ENCODE results near the gene MYRF. TPM values are rescaled to one million over a fixed set of nuclear protein-coding genes. Genes with fewer than 3 reads are reported as not detected.

MYRF gene
- total and polyA plus RNA-seq, 9 of the 15 experiments (the other 6 are each of a cell fraction or from before 2014, with no cell fraction given) = 2.3 to 25.8 (median 7.1) TPM

DNA sequence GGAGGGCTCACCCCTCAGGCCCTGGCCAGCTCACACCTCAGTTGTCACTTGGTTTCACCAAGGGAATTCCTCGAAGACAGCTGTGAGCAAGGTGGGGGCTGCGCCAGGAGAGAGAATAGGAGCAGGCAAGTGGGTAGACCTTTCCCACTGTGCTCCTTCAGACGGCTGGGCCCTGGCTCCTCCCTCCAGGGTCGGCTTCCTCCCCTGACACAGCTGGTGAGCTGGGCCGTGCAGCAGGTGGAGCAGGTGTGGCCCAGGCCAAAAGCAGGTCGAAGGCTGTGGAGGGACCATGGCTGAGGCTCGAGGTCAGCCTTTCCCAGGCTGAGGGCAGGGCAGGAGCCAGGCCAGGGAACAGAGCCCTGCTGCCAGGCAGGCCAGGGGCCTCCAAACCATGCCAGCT, 12.5 kb upstream of the MYRF start:
- H3K4me1 ChIP-seq (replicated peaks in 1 of 2; ENCODE audit: control insufficient read depth in 2 of 2, insufficient read depth in 2 of 2, low read length in 2 of 2) = peaks cover 4 to 64% of the 10 kb centered on the region in 2 experiments; a peak in 2 of 5 replicates
- H4K20me1 ChIP-seq (replicated peaks; ENCODE audit: control insufficient read depth, insufficient read depth, low read length) = 0 out of 2 replicates have a peak, but pooled peaks cover 3% of the 10 kb centered on the region
- no peak for ATAC-seq
- intact Hi-C loops (cut with micrococcal nuclease) (no loop called here), in situ Hi-C loops (cut with MboI) (loop anchor here (5.0 kb wide), 1 partner anchor 58 kb away; the partner anchor contains the start of gene DAGLA)
- BruUV-seq (replicated peaks) = no TSS peak
- H3K9me3 ChIP-seq (replicated peaks; ENCODE audit: control insufficient read depth, insufficient read depth, low read depth, low read length) = no peaks in the 10 kb centered on the region
- DNase-seq (ENCODE audit: extremely low read depth in 1 of 4, low spot score in 3 of 4) = no peak
- no peak overlapping the region for H3K4me3 ChIP-seq
- WGBS (ENCODE audit: insufficient coverage, low coverage, missing lambda C conversion rate) = 20% methylated on average over 5 of the region's 7 CpGs
- H3K9ac ChIP-seq (ENCODE audit: insufficient read depth in 1 of 2, low read depth in 2 of 2, low read length in 2 of 2) = peak overlapping the region in 1 of 2 experiments; percentile 48; a peak in 1 of 4 replicates
- CTCF ChIA-PET (ENCODE audit: low intra/inter-chr PET ratio) = no interaction called here
- H3K9me1 ChIP-seq (ENCODE audit: control insufficient read depth, insufficient read depth, low read length) = no peaks in the 10 kb centered on the region
- no peak overlapping the region for H3K4me2 ChIP-seq (ENCODE audit: insufficient read depth, low read length)
- H2AFZ ChIP-seq (ENCODE audit: low read depth, low read length) = no peak overlapping the region
- no peaks in the 10 kb centered on the region for H3K36me3 ChIP-seq (ENCODE audit: control insufficient read depth, insufficient read depth, low read length)
- no peak overlapping the region for H3K27ac ChIP-seq (ENCODE audit: extremely low read depth, low read depth, low read length)
- H3K79me2 ChIP-seq (ENCODE audit: control insufficient read depth, insufficient read depth, low read length) = no peaks in the 10 kb centered on the region
- FAIRE-seq = no peak
- H3K27me3 ChIP-seq (ENCODE audit: control insufficient read depth in 2 of 2, insufficient read depth in 2 of 2, low read length in 2 of 2) = peaks cover 4 to 27% of the 10 kb centered on the region in 2 experiments; a peak in 3 of 5 replicates
- POLR2A ChIA-PET = interaction anchor here (0.6 to 1.1 kb wide), 2 partner anchors 33 to 320 kb away, joined by 3 read pairs; no protein-coding TSS in a partner anchor
- no peak for TF ChIP-seq ESRRB (CRISPR knock-in tag; IDR thresholded peaks at IDR 0.05; ENCODE audit: borderline replicate concordance)
- TF ChIP-seq, protein P1, sequence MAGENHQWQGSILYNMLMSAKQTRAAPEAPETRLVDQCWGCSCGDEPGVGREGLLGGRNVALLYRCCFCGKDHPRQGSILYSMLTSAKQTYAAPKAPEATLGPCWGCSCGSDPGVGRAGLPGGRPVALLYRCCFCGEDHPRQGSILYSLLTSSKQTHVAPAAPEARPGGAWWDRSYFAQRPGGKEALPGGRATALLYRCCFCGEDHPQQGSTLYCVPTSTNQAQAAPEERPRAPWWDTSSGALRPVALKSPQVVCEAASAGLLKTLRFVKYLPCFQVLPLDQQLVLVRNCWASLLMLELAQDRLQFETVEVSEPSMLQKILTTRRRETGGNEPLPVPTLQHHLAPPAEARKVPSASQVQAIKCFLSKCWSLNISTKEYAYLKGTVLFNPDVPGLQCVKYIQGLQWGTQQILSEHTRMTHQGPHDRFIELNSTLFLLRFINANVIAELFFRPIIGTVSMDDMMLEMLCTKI (IDR thresholded peaks at IDR 0.05; ENCODE audit: partially characterized antibody) = no peak
- no peak for TF ChIP-seq CSDE1 (IDR thresholded peaks at IDR 0.05)
- TF ChIP-seq SIN3A (IDR thresholded peaks at IDR 0.05; ENCODE audit: borderline replicate concordance in 2 of 2, control insufficient read depth in 1 of 2, low read depth in 2 of 2, low read length in 2 of 2) = no peak
- TF ChIP-seq E2F3 (CRISPR knock-in tag; IDR thresholded peaks at IDR 0.05) = no peak
- no peak for TF ChIP-seq ELF1 (tag; IDR thresholded peaks at IDR 0.05)
- no peak for TF ChIP-seq ZBTB5 (IDR thresholded peaks at IDR 0.05)
- no peak for TF ChIP-seq SNIP1 (IDR thresholded peaks at IDR 0.05; ENCODE audit: low read depth)
- no peak for TF ChIP-seq POLR3A (IDR thresholded peaks at IDR 0.05; ENCODE audit: borderline replicate concordance, extremely low read depth, insufficient read depth, insufficient read length)
- no peak for TF ChIP-seq PRPF4 (IDR thresholded peaks at IDR 0.05; ENCODE audit: insufficient read depth, low read depth, low read length, poor library complexity, severe bottlenecking)
- no peak for TF ChIP-seq RB1 (IDR thresholded peaks at IDR 0.05; ENCODE audit: low read depth)
- TF ChIP-seq ZNF23 (CRISPR knock-in tag; IDR thresholded peaks at IDR 0.05) = no peak
- no peak for TF ChIP-seq HMG20A (CRISPR knock-in tag; conservative IDR thresholded peaks at IDR 0.05)
- no peak for TF ChIP-seq ZZZ3 (IDR thresholded peaks at IDR 0.05)
- no peak for TF ChIP-seq CEBPZ (IDR thresholded peaks at IDR 0.05; ENCODE audit: borderline replicate concordance, low read depth, low read length)

Data from K562 (cell line).